C4-2B (cell line): ENCODE results near the gene SLC47A1.

Source experiments
- ZFX ChIP-seq: fragments of 450-650 bp; IDR thresholded peaks from 2 replicates; pipeline ENCODE4 v1.6.1; 2017
- TF ChIP-seq, protein P1 (sequence below): fragments of 450-650 bp; conservative IDR thresholded peaks from 2 replicates; pipeline ENCODE4 v1.5.1; 2017; ENCODE audit warnings: mild to moderate bottlenecking

DNA sequence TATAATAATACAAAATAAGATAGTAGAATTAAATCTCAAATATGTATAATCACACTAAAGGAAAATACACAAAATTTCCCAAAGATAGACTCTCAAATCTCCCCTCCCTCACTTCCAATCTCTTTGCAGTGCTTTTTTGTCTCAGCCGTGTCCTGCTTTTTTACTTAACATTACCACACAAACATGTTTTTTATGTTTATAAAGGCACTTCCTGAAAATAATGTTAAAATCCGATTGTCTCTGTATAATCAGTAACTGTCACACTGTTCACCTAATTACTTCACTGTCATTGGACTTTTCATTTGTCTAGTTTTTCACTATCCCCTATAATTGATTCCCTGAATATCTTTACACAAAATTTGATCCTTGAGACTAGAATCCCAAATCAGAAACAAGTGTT, 76.7 kb downstream of the SLC47A1 start:
- TF ChIP-seq, protein P1, sequence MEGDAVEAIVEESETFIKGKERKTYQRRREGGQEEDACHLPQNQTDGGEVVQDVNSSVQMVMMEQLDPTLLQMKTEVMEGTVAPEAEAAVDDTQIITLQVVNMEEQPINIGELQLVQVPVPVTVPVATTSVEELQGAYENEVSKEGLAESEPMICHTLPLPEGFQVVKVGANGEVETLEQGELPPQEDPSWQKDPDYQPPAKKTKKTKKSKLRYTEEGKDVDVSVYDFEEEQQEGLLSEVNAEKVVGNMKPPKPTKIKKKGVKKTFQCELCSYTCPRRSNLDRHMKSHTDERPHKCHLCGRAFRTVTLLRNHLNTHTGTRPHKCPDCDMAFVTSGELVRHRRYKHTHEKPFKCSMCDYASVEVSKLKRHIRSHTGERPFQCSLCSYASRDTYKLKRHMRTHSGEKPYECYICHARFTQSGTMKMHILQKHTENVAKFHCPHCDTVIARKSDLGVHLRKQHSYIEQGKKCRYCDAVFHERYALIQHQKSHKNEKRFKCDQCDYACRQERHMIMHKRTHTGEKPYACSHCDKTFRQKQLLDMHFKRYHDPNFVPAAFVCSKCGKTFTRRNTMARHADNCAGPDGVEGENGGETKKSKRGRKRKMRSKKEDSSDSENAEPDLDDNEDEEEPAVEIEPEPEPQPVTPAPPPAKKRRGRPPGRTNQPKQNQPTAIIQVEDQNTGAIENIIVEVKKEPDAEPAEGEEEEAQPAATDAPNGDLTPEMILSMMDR: no peak
- TF ChIP-seq ZFX: no peak
